GM21717 (cell line): ENCODE measurements around the gene ANKRD65.
"Not testable (repeated sequence)": the region's sequence is repeated elsewhere in the genome, so short reads cannot be mapped to it uniquely, and the experiment has no call there.

ENCODE experiments used
- ATAC-seq: cut with Tn5 transposase; IDR thresholded peaks from one replicate; pipeline ENCODE4 v1.9.1; 2021; ENCODE audit warnings: mild to moderate bottlenecking, moderate library complexity; ENCODE audit not compliant: unreplicated experiment

ANKRD65 gene

DNA sequence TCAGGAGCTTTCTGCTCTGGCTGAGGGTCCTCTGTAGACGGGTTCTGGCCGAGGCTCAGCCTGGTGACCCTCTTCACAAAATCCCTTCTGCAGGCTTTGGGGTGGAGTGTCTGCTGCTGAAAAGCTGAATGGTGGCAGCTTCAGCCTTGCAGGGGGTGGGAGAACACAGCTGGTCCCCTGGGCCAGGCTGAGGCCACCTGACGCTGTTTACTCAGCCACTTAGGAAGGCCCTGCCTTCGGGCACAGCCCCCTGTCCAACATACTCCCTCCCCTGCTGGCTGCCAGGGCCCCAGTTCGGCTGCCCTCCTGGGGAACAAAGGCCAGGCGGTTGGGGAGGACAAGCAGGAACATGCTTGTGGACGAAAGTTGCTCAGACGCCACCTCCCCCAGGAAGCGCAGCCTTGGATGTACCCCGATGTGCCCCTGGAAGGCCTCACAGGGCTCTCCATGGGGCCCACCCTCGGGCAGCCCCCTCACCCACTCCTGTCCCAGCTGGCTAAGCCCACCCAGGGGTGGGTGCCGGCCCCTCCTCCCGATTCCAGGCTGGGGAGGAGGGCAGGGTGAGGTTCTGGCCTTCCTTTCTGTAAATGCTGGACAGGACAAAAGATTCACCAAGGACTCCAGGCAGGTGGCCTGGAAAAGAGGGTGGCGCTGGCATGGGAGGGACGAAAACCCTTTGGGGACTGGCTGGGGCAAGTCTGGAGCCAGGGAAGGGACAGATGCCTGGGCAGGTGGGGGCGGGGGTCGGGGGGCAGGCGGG, at the start of gene ANKRD65:
TSS of gene ANKRD65 (minus strand) at position 130 of the 760 bp plus-strand sequence. CDS start 271 bp downstream, outside the sequence.
- no peak for ATAC-seq

DNA sequence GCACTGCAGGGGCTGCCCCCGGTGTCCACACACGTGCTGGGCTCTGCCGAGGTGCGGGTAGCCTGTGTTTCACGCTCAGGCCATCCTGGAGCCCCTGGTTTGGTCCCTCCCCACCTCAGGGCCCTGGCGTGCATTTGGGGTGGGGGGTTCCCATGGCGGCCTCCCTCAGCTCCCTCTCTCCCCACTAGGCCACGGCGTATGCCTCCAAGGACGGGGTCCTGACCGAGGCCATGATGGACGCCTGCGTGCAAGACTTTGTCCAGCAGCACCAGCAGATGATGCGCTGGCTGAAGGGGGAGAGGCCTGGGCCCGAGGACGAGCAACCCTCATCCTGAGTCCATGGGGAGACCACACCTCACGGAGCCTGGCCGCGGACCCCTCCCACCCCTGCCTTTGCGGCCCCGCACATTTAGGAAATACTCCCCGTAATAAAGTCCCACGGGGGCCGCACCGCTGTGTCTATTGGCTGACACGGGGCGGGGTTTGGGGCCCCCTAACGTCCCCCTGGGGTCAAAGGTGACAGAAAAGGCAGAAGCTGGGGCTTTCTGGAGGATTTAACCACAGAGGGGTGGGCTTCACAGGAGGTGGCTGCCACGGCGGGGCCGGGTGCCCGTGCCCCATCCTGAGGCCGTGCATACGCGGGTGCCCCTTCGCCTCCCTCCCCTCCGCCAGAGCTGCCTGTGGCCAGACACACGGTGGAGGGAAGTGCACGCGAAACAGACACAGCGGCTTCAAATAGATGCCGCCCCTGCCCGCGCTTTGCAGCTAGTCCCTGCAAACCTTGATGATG, 47.3 kb upstream of the ANKRD65 start:
- not testable (repeated sequence) for ATAC-seq

DNA sequence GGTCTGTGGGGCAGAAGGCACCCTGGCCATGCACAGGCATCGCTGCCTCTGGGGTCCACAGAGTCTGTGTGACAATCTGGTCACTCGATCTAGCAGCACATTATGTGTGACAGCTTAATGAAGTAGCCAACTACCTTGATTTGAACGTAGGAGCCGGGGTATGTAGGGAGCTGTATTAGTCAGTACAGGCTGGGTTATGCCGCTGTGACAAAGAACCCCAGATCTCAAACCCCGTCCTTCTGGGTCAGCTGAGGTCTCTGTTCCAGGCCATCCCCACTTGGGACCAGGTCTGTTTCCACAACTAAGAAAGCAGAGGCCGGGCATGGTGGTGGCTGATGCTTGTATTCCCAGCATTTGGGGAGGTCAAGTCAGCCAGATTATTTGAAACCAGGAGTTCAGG, 42.2 kb upstream of the ANKRD65 start:
- ATAC-seq, result no peak

DNA sequence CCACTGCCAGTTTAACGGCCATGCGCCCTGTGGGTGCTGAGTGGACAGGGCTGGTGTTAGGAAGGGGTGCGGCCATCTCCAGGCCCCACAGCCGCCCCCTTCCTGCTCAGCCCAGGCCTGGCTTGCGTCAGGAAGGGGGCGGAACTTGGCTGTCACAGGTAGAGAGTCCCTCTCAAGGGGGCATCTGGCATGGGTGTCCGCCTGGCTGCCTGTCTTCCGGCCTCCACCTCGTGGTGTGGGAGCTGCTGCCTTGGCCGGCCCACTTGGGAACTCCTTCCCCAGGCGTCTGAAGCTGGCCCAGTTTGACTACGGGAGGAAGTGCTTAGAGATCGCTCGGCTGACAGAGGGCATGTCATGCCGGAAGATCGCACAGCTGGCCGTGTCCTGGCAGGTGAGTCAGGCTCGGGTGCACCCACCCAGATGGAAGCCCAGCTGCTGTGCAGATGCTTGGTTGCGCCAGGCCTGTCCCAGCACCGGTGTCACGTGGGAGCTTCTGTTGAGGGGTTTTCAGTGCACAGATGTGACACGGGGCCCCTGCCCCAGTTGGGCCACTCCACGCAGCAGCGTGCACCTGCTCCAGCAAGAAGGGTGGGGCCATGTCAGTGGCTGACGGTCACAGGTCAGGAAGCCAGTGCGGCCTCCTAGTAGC, 41.4 kb upstream of the ANKRD65 start:
- ATAC-seq, result no peak

DNA sequence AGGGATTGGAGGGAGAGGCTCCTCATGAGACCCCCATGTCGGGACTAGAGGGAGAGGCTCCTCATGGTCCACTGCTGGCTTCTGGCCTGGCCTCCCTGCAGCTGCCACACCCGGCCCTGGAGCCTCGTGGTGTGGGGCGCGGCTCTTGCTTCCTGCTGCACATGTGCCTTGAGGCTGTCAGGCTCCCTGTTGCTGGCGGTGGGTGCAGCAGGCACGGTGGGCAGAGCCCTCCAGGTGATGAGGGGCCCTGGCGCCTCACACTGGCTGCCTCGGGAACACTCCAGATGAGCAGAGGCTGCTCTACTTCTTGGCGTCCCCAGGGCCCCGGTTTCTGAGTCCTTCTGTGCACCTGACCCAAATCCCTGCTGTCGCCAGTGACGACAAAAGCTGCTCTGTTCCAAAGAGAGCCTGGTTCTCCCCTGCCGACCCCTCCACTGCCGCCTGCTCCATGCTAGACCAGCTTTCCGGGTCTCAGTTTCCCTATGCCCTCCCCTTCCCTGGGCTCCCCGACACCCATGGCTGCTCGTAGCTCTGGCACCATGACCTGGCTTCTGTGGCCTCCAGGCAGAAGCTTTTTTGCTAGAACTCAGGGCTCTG, 40.7 kb upstream of the ANKRD65 start:
- no peak for ATAC-seq

DNA sequence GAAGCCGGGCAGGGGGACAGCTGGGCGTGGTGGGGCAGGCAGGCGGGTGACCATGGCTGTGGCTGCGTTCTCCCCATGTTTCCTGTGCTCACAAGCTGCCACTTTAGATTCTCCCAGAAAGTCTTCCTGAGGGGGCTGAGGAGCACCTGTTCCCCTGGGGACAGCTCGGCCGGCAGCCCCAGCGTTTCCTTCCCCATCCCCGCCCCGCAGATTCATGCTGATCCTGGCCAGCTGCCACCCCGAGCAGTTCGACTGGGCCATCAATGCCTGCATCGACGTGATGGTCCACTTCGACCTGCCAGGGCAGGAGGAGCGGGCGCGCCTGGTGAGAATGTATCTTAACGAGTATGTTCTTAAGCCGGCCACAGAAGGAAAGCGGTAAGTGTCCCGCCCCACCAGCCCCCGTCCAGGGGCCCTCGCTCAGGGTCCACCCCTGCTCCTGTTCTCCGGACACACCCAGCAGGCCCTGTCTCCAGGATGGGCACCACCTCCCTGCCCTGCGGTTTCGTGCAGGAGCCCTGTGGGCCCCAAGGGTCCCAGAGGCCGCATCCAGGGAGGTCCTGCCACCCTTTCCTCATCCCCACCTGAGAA, 39.6 kb upstream of the ANKRD65 start:
- no peak for ATAC-seq

DNA sequence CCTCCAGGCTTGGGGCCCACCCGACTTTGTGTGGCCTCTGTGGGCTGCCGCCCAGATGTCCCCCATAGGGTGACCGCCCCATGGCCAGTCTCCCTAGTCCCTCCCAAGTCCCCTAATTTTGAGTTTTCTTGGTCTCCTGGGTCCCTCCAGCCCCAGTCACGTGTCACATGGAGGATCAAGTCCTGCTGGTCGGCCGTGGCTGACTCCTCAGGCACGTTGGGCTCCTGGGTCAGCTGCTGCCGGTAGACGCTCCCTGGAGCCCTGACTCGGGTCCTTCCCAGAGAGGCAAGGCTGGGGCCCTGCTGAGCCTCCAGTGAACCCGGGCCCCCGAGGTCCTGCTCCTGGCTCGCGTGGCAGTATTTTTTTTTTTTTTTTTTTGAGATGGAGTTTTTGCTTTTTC, 38.6 kb upstream of the ANKRD65 start:
- not testable (repeated sequence) for ATAC-seq

DNA sequence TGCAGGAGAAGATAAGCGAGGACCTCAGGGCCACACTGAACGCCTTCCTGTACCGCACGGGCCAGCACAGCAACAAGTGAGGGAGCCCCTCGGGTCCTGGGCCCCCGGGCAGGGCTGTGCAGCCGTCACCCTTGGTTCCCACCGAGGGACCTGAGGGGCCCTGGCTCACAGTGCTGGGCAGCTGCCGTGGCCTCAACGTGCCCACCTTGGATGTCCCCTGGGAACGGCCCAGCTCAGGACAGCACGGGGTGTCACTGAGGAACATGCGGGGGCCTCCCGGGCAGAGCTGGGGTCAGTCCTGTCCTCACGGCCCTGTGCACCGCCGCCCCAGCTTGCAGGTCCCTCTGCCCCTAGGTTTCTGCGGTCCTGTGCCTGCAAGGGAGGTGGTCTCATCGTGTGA, 38.1 kb upstream of the ANKRD65 start:
- not testable (repeated sequence) for ATAC-seq

DNA sequence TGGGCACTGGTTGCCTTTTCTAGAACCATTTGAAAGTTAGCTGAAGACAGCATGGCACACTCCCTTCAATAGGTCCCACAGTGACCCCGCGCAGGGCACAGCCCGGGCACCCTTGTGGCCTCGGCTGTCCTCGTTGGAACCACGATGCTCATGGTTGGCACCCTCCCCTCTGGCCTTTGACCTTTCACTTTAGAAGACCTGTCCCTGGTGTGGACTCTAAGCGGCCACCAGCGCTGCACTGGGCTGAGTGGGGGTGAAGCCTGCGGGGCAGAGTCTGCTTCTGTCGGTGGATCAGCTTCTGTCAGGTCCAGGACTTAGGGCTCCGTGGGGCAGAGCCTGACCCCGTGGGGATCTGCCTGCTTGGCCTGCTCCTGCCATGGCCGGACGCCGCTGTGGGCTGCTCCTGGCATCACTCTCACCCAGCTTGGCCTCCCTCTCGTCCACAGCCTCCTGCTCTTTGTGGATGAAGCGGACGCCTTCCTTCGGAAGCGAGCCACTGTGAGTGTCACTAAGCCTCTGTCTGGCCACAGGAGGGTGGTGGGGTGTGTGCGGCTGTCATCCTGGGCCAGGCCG, 35.7 kb upstream of the ANKRD65 start:
- not testable (repeated sequence) for ATAC-seq

DNA sequence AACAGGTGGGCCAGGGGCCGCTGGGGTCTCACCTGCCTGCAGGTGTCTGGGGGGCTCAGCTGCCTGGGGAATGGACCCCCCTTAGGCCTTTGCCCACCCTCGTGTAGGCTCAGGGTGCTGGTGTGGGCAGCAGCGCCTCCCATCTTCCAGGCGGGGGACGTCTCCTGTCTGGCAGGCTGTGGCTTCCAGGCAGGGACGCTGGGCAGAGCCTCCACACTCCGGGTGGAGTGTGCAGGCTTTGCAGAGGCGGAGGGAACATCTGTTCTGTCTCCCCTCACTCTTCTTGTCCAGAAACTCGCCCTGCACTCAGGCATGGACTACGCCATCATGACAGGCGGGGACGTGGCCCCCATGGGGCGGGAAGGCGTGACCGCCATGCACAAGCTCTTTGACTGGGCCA, 34.9 kb upstream of the ANKRD65 start:
- not testable (repeated sequence) for ATAC-seq

DNA sequence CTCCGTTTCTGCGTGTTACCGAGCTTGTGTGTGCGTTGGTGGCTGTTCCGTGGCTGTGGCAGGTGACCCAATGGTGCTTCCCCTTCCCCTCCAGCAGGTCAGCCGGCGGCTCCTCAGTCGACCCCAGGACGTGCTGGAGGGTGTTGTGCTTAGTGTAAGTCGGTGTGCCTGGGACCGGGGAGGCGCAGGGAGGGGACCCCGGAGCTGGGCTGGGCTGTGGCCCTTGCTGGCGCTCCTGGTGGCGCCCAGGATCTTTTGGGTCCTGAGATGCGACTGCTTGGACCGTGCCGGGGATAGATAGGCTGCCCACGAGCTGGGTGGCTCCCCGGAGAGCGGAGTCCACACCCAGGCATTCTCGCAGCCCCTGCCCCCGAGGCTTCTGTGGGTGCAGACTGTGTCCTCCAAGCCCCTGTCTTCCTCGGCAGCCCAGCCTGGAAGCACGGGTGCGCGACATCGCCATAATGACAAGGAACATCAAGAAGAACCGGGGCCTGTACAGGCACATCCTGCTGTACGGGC, 34.3 kb upstream of the ANKRD65 start:
- no peak for ATAC-seq

DNA sequence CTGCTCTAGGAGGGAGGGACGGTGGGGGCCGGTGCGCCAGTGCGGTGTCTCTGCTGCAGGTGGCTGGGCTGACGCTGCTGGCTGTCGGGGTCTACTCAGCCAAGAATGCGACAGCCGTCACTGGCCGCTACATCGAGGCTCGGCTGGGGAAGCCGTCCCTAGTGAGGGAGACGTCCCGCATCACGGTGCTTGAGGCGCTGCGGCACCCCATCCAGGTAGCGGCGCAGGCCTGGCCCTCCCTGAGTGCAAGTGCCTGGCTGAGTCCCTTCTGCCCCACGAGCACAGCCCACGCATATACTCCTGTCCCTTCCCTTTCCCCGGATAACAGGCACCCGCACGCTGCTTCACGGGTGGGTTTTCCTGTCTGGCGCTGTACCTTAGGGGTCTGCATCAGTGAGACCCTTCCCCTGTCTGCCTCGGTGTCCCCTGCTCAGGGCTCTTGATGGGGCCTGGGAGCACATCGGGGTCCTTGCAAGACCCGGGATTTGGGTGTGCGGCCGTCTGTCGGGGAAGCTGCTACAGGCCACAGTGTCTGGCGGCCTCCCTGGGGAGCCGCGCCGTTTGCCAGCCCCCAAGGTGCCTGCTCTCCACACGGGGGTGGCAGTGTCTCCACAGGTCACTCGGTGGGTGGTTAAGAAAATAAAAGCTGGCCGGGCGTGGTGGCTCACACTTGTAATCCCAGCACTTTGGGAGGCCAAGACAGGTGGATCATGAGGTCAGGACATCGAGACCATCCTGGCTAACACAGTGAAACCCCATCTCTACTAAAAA, 33.4 kb upstream of the ANKRD65 start:
- not testable (repeated sequence) for ATAC-seq

DNA sequence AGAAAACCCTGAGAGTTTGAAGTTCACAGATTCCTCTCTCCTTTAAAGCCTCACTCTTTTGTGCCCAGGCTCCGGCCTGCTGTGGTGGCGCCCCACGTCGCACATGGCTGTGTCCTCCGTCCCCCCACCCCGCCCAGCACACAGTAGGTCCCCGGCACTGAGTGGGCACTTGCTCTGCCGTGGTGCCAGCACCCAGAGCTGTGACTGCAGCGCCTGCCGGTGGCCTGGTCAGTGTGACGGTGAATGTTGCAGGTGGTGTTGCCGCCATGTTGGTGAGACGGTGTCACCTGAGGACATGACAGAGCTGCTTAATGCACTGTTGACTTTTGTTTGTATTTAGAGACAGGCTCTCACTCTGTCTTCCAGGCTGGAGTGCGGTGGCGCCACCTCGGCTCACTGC, 31.8 kb upstream of the ANKRD65 start:
- ATAC-seq, result no peak

DNA sequence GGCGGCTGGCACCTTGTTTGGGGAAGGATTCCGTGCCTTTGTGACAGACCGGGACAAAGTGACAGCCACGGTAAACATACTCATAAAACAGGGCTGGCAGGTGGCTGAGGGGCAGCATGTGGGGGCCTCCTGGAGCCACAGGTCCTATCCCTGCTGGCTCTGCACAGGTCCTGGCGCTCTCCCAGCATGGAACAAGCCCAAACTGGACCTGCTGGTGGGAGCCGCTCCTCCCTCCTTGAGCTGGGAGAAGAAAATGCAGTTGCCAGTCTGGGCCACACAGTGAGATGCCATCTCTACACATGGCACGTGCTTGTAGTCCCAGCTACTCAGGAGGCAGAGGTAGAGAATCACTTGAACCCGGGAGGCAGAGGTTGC, 31.3 kb upstream of the ANKRD65 start:
- not testable (repeated sequence) for ATAC-seq

DNA sequence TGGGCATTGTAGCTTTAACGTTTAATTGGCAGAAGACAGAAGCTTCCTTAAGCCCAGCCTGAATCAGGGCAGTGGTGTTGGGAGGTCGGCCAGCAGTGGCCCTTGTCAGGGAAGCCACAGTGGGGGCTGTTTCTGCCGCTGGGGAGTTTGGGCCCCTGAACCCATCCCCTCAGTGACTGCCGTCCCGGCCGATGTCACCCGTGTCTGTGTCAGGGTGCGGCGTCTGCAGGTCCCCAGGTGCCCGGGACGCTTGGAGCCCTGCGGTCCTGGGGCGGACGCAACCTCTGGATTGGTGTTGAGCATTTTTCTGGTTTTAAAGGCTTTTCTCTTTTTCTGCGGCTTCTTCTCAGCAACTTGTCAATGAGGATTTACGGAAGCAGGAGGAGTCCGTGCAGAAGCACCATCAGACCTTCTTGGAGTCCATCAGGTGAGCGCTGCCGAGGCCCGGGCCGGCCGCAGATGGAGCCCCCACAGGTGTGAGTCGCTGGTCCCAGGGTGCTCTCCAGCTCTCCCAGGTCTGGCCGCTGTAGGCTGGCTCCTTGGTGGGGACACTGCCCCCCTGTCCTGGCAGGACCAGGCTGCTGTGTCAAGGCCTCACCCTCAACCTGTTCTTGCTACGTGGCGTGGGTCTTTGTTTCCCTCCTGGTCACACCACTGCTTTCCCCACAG, 30.8 kb upstream of the ANKRD65 start:
- ATAC-seq, result no peak

DNA sequence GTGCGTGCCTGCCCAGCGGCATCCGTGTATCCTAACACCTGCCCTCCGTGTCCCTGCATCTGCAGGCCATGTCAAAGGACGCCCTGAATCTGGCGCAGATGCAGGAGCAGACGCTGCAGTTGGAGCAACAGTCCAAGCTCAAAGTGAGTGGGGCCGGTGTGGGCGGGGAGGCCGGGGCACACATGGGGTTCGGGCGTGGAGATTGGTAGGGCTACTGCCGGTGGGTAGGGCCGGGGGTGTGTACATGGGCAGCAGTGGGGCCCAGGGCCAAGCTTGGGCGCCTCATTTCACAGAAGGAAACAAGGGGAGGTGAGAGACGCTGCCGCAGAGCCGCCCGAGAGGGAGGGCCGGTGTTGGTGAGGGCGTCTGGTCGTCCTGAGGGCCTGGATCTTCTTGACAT, 29.5 kb upstream of the ANKRD65 start:
- not testable (repeated sequence) for ATAC-seq

DNA sequence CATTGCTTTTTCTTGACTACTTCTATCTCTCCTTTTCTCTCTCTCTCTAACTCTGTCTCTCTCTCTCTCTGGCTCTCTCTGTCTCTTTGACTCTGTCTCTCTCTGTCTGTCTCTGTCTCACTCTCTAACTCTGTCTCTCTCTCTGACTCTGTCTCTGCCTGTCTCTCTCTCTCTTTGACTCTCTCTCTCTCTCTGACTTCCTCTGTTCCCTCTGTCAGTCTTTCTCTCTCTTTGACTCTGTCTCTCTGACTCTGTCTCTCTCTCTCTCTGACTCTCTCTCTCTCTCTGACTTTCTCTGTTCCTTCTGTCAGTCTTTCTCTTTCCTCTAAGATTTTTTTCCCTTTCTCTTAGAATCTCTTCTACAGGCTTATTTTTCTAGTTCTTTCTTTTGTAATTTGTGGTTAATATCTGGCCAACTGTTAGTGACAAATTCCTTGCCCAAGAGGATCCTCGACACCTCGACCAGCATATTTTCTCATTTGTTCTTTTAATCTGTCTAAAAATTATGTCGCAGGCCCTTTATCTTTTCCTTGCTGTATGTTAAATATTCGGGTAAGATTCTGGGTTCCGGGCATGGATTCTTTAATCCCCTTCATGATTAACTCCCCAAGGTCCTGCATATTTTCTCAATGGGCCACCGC, 28.1 kb upstream of the ANKRD65 start, which contains the start of gene ATAD3C:
TSS of gene ATAD3C (plus strand) at position 591 of the 641 bp plus-strand sequence. CDS start 995 bp downstream, outside the sequence.
- no peak for ATAC-seq

DNA sequence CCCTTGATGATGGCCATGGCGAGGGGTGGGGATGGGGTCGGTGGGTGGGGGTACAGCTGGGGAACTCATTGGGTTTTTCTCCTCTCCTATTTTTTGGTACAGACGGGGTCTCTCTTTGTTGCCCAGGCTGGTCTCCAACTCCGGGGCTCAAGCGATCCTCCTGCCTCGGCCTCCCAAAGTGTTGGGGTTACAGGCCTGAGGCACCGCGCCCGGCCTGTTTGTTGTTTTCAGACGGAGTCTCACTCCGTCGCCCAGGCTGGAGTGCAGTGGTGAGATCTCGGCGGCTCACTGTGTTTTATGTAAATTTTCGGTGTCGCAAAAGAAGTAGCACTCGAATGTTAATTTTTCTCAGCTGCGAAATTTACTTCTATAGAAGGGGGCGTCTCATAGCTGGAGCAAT, 25.6 kb upstream of the ANKRD65 start:
- not testable (repeated sequence) for ATAC-seq
